Mesothelial cell of epicardium (in vitro differentiated cells): Measurements from ENCODE around the gene CEP95. TPM values are rescaled to one million over a fixed set of nuclear protein-coding genes. Genes with fewer than 3 reads are reported as not detected.

Source experiments
- DNase-seq, 2 experiments: peaks; one replicate each; pipeline ENCODE4 v3.0.0; 2021; ENCODE audit warnings: low spot score in 2 of 2; ENCODE audit not compliant: unreplicated experiment in 2 of 2
- H3K27ac Mint-ChIP-seq: 2 replicates; pipeline ENCODE4 v1.8.0; 2021; ENCODE audit warnings: mixed read lengths
- H3K27me3 Mint-ChIP-seq: 2 replicates; pipeline ENCODE4 v1.8.0; 2021; ENCODE audit warnings: low read depth, mixed read lengths
- H3K36me3 Mint-ChIP-seq: 2 replicates; pipeline ENCODE4 v1.8.0; 2021; ENCODE audit warnings: mixed read lengths
- H3K4me1 Mint-ChIP-seq: 2 replicates; pipeline ENCODE4 v1.8.0; 2021; ENCODE audit warnings: mixed read lengths
- H3K4me3 Mint-ChIP-seq: 2 replicates; pipeline ENCODE4 v1.8.0; 2021; ENCODE audit warnings: mild to moderate bottlenecking, moderate library complexity, mixed read lengths
- H3K9me3 Mint-ChIP-seq: 2 replicates; pipeline ENCODE4 v1.8.0; 2021; ENCODE audit warnings: mixed read lengths
- total RNA-seq: library from RNA; stranded (reverse); gene quantifications from 3 replicates; pipeline ENCODE4 v1.2.1, GENCODE V29; 2021
- TF ChIP-seq, protein P1 (sequence below): fragments of 200-600 bp; sonication (generic); IDR thresholded peaks from one replicate; pipeline ENCODE4 v1.5.0; 2021; ENCODE audit warnings: antibody characterized with exemption; ENCODE audit not compliant: unreplicated experiment

CEP95 gene
- total RNA-seq, 1 donor from 2014 or later: 132 TPM

DNA sequence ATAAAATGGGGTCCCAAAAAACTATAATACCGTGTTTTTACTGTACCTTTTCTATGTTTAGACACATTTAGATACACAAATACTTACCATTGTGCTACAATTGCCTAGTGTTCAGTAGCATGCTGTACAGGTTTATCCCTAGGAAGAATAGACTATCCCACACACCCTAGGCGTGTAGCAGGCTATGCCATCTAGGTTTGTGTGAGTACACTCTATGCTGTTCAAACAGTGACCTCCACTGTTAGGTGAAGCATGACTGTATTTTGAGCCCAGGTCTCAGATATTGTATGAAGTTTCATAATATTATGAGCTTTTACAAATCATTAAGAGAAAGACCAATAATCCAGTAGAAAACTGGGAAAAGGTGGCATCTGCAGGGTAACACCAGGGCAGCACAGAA lies 34.2 kb upstream of the CEP95 start:
- Mint-ChIP-seq H3K9me3 (no peaks in the 10 kb centered on the region), H3K36me3 (peaks cover 2% of the 10 kb centered on the region), H3K27me3 (no peaks in the 10 kb centered on the region), H3K4me1 (no peaks in the 10 kb centered on the region), H3K4me3 (no peak overlapping the region), H3K27ac (no peak overlapping the region)
- no peak for DNase-seq
- TF ChIP-seq, protein P1, sequence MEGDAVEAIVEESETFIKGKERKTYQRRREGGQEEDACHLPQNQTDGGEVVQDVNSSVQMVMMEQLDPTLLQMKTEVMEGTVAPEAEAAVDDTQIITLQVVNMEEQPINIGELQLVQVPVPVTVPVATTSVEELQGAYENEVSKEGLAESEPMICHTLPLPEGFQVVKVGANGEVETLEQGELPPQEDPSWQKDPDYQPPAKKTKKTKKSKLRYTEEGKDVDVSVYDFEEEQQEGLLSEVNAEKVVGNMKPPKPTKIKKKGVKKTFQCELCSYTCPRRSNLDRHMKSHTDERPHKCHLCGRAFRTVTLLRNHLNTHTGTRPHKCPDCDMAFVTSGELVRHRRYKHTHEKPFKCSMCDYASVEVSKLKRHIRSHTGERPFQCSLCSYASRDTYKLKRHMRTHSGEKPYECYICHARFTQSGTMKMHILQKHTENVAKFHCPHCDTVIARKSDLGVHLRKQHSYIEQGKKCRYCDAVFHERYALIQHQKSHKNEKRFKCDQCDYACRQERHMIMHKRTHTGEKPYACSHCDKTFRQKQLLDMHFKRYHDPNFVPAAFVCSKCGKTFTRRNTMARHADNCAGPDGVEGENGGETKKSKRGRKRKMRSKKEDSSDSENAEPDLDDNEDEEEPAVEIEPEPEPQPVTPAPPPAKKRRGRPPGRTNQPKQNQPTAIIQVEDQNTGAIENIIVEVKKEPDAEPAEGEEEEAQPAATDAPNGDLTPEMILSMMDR: no peak

DNA sequence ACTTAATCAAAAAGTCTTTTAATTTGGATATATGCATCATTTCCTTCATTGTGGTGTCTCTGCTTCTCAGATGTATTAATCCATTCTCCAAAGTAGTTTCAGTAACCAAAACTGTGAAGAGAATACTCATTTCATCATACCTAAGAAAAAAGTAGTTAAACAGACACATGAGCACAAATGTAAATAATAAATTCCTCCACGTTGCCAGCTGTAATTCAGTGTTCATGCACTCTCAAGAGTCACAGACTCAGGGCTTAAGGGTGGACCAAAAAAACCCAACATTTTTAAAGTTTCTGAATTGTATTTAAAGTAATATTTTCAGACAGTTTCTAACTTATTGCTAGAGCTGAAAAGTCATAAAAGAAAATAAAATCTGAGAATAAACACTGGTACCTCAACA lies 28.9 kb upstream of the CEP95 start:
- Mint-ChIP-seq H3K4me3 (no peak overlapping the region), H3K36me3 (peaks cover 9% of the 10 kb centered on the region), H3K27me3 (no peaks in the 10 kb centered on the region), H3K4me1 (no peaks in the 10 kb centered on the region), H3K27ac (no peak overlapping the region), H3K9me3 (no peaks in the 10 kb centered on the region)
- TF ChIP-seq, protein P1: no peak
- DNase-seq: no peak

DNA sequence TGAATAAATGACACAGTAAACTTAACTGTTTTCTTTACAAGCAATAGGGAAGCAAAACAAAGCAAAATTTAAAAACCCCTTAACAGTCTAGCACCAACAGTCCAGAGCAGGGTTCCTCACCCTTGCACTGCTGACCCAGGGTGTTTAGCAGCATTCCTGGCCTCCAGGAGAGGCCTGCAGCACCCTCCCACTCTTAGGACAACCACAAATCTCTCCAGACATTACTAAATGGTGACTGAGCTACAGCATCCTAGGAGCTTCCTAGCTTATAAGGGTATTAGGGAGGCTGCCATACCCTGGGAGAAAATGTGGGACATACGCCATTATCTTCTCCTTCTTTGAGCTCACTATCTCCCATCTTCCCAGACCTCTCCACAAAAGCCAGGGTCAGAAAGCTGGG lies 25.8 kb upstream of the CEP95 start:
- Mint-ChIP-seq H3K27me3 (no peaks in the 10 kb centered on the region), H3K36me3 (peaks cover 21% of the 10 kb centered on the region), H3K9me3 (no peaks in the 10 kb centered on the region), H3K27ac (no peak overlapping the region), H3K4me1 (no peaks in the 10 kb centered on the region), H3K4me3 (no peak overlapping the region)
- DNase-seq: no peak
- TF ChIP-seq, protein P1: no peak

DNA sequence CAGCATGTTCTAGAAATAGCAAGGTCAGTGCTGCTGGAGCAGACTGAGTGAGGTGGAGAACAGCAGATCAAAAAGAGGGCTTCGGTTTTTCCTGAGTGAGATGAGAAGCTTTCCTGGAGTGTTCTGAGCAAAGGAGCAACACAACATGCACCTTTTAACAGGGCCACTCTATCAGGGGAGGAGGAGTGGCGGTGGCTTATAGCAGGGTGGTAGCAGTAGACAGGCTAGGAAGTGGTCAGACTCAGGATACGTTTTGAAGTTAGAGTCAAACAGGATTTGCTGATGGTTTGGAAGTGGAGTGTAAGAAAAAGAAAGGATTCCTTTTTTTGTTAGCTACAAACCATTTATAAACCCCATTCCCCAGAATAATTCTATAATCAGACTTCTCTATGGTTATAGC lies 22.4 kb upstream of the CEP95 start:
- Mint-ChIP-seq H3K4me1 (no peaks in the 10 kb centered on the region), H3K27ac (no peak overlapping the region), H3K27me3 (no peaks in the 10 kb centered on the region), H3K36me3 (peaks cover 27% of the 10 kb centered on the region), H3K9me3 (no peaks in the 10 kb centered on the region), H3K4me3 (no peak overlapping the region)
- TF ChIP-seq, protein P1: no peak
- DNase-seq: no peak

DNA sequence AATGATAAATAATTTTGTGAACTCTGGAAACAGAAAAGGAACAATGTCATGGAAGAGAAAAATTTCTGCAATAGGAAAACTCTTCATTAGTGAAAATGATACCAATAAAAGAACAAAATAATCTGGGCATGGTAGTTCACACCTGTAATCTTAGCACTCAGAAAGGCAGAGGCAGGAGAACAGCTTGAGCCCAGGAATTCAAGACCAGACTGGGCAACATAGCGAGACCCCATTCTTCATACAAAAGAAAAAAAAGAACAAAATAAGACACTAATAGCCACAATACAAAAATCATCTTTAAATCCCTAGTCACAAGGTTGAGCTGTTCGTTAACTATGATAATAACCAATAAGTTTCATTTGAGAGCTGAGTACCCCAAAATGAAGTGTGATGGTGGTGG lies 18.5 kb upstream of the CEP95 start:
- H3K36me3 Mint-ChIP-seq: peaks cover 43% of the 10 kb centered on the region
- TF ChIP-seq, protein P1: no peak
- H3K4me3 Mint-ChIP-seq: no peak overlapping the region
- DNase-seq: no peak
- H3K27ac Mint-ChIP-seq: no peak overlapping the region
- H3K9me3 Mint-ChIP-seq: no peaks in the 10 kb centered on the region
- no peaks in the 10 kb centered on the region for H3K27me3 Mint-ChIP-seq
- no peaks in the 10 kb centered on the region for H3K4me1 Mint-ChIP-seq
